ENCODE data around the gene EDEM2. TPM values are rescaled to one million over a fixed set of nuclear protein-coding genes. Genes with fewer than 3 reads are reported as not detected.

Gene EDEM2
- total and polyA plus RNA-seq, 2 of the 13 experiments (the other 11 are each of a cell fraction or from before 2014, with no cell fraction given): 33.1 to 46.9 TPM

- Histone ChIP-seq H3K27ac (ENCODE audit: extremely low read length, insufficient read depth, low read length) (no peak overlapping the region), H3K4me3 (replicated peaks in 1 of 3; ENCODE audit: insufficient read depth in 1 of 3, low read depth in 2 of 3, low read length in 3 of 3) (no peak overlapping the region), H3K4me2 (ENCODE audit: low read depth, low read length) (no peak overlapping the region), H3K9me3 (ENCODE audit: low read length) (peaks cover 15% of the 10 kb centered on the region), H3K79me2 (ENCODE audit: insufficient read depth, low read length) (no peaks in the 10 kb centered on the region), H4K20me1 (ENCODE audit: insufficient read depth, low read length) (no peaks in the 10 kb centered on the region), H3K4me1 (ENCODE audit: insufficient read depth, low read length) (peaks cover 23% of the 10 kb centered on the region), H3K9ac (ENCODE audit: insufficient read depth, low read depth, low read length) (no peak overlapping the region), H3K27me3 (ENCODE audit: control insufficient read depth in 1 of 2, insufficient read depth in 2 of 2, low read length in 2 of 2) (peaks cover 2 to 4% of the 10 kb centered on the region in 2 experiments; a peak in 1 of 5 replicates), H2AFZ (ENCODE audit: low read length) (no peak overlapping the region), H3K36me3 (replicated peaks in 1 of 2; ENCODE audit: control insufficient read depth in 1 of 2, insufficient read depth in 2 of 2, low read length in 2 of 2) (no peaks in the 10 kb centered on the region)
- DNase-seq (ENCODE audit: low spot score): no peak
- no peak for FAIRE-seq
- in situ Hi-C loops (cut with HindIII; ENCODE audit: extremely low pct_ligation_motif_present, low pct_unique_long_range_greater_than_20kb) (no loop called here), intact Hi-C loops (cut with micrococcal nuclease; ENCODE audit: unreplicated experiment) (no loop called here)
- ChIA-PET POLR2A (no interaction called here), CTCF (ENCODE audit: low intra/inter-chr PET ratio, low total read pairs) (no interaction called here)
- TF ChIP-seq THAP8 (CRISPR knock-in tag; IDR thresholded peaks at IDR 0.05; ENCODE audit: borderline replicate concordance) (no peak), HMGA1 (CRISPR knock-in tag; conservative IDR thresholded peaks at IDR 0.05) (no peak), ZNF713 (CRISPR knock-in tag; IDR thresholded peaks at IDR 0.05) (no peak)
- ATAC-seq: no peak
- 19% methylated on average over 9 of the region's 9 CpGs for WGBS (ENCODE audit: low lambda C conversion rate)
- BruUV-seq (replicated peaks): no TSS peak
Observed at GRCh38 chr20:35192118-35192872, 45.2 kb upstream of the EDEM2 start.

DNA sequence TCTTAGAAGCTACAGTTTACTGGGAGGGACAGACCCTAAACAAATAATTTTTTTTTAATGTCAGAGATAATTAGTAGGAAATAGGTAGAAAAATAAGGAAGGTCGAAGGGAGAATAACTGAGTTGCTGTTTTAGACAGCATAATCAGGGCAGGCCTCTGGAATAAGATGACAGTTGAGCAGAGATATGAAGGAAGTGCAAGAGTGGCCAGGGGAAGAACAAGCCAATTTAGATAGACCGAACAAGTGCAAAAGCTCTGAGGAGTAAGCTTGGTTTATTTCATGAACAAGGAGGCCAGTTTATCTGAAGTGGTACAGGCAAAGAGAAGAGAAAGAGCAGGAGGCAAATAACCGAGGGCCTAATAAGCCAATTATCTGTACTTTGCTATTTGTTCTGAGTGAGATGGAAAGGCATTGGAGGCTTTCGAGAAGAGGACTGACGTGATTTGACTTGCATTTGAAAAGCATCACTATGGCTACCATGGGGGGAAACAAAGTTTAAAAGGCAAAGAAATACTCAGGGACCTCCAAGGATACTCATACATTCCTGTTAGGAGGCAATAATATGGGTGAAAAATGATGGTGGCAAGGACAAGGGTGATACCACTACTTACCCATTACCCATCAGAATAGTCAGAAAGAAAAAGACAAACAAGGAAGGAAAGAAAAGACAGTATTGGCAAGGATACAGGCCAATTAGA lies 44.4 kb upstream of the EDEM2 start:
- H3K4me3 ChIP-seq (replicated peaks in 1 of 3; ENCODE audit: insufficient read depth in 1 of 3, low read depth in 2 of 3, low read length in 3 of 3): no peak overlapping the region
- H3K4me2 ChIP-seq (ENCODE audit: low read depth, low read length): no peak overlapping the region
- peaks cover 23% of the 10 kb centered on the region for H3K4me1 ChIP-seq (ENCODE audit: insufficient read depth, low read length)
- POLR2A ChIA-PET: no interaction called here
- no peak for ATAC-seq
- intact Hi-C loops (cut with micrococcal nuclease; ENCODE audit: unreplicated experiment) (no loop called here), in situ Hi-C loops (cut with HindIII; ENCODE audit: extremely low pct_ligation_motif_present, low pct_unique_long_range_greater_than_20kb) (no loop called here)
- no peak for DNase-seq (ENCODE audit: low spot score)
- peaks cover 7% of the 10 kb centered on the region for H3K9me3 ChIP-seq (ENCODE audit: low read length)
- CTCF ChIA-PET (ENCODE audit: low intra/inter-chr PET ratio, low total read pairs): no interaction called here
- H3K9ac ChIP-seq (ENCODE audit: insufficient read depth, low read depth, low read length): no peak overlapping the region
- WGBS (ENCODE audit: low lambda C conversion rate): 39% methylated on average over 5 of the region's 5 CpGs
- no peaks in the 10 kb centered on the region for H3K79me2 ChIP-seq (ENCODE audit: insufficient read depth, low read length)
- no peak for TF ChIP-seq TMF1 (CRISPR knock-in tag; IDR thresholded peaks at IDR 0.05; ENCODE audit: low read depth)
- no peak overlapping the region for H3K27ac ChIP-seq (ENCODE audit: extremely low read length, insufficient read depth, low read length)
- no peak overlapping the region for H2AFZ ChIP-seq (ENCODE audit: low read length)
- peaks cover 2 to 4% of the 10 kb centered on the region in 2 experiments; a peak in 2 of 5 replicates for H3K27me3 ChIP-seq (ENCODE audit: control insufficient read depth in 1 of 2, insufficient read depth in 2 of 2, low read length in 2 of 2)
- no TSS peak for BruUV-seq (replicated peaks)
- no peaks in the 10 kb centered on the region for H4K20me1 ChIP-seq (ENCODE audit: insufficient read depth, low read length)
- no peak for FAIRE-seq
- H3K36me3 ChIP-seq (replicated peaks in 1 of 2; ENCODE audit: control insufficient read depth in 1 of 2, insufficient read depth in 2 of 2, low read length in 2 of 2): no peaks in the 10 kb centered on the region

Measured in HepG2 (cell line).